Measurements from ENCODE around the gene ZBTB7C.
A peak's percentile ranks its signal among the peaks of the same experiment; 100 is the strongest.

- TF ChIP-seq CTCF (IDR thresholded peaks at IDR 0.05; ENCODE audit: insufficient read depth, low read length, poor library complexity, severe bottlenecking) (peak; percentile 60), EZH2phosphoT487 (conservative IDR thresholded peaks at IDR 0.05; ENCODE audit: low read length) (no peak)
These were observed 411.8 kb downstream of the ZBTB7C start for GRCh38 chr18:47997338-47997780.

Measured in SU-DHL-6 (cell line).